GM23338 (cell line): ENCODE results near the gene ZNF282. TPM values are rescaled to one million over a fixed set of nuclear protein-coding genes. Genes with fewer than 3 reads are reported as not detected.

ENCODE experiments used
- ATAC-seq: fragments of 200-7000 bp; cut with Tn5 transposase; 3 replicates; pipeline ENCODE4 v1.9.1; 2020
- DNase-seq: peaks from one replicate; pipeline ENCODE4 v3.0.0-alpha.2; 2015; ENCODE audit warnings: low spot score
- H2AFZ ChIP-seq: fragments of 200-600 bp; sonication (generic); 2 replicates; pipeline ENCODE4 v1.8.0; 2016; ENCODE audit warnings: antibody characterized with exemption, mild to moderate bottlenecking, moderate library complexity
- H3F3A ChIP-seq: fragments of 200-600 bp; sonication (generic); replicated peaks from 2 replicates; pipeline ENCODE4 v1.8.0; 2017; ENCODE audit warnings: antibody characterized with exemption, mixed run types, low read depth
- H3K27ac ChIP-seq: fragments of 200-600 bp; sonication (generic); 2 replicates; pipeline ENCODE4 v1.6.1; 2016; ENCODE audit warnings: low read depth
- H3K27me3 ChIP-seq: fragments of 200-600 bp; sonication (generic); 2 replicates; pipeline ENCODE4 v1.8.0; 2016; ENCODE audit warnings: mild to moderate bottlenecking, mixed run types, moderate library complexity; ENCODE audit not compliant: insufficient read depth
- H3K36me3 ChIP-seq: fragments of 200-600 bp; sonication (generic); 2 replicates; pipeline ENCODE4 v1.8.0; 2016; ENCODE audit warnings: mild to moderate bottlenecking; ENCODE audit not compliant: insufficient read depth
- H3K4me1 ChIP-seq: fragments of 200-600 bp; sonication (generic); 2 replicates; pipeline ENCODE4 v1.8.0; 2016; ENCODE audit warnings: mild to moderate bottlenecking, moderate library complexity; ENCODE audit not compliant: insufficient read depth
- H3K4me2 ChIP-seq: fragments of 200-600 bp; sonication (generic); 2 replicates; pipeline ENCODE4 v1.7.1; 2017; ENCODE audit warnings: mixed run types
- H3K4me3 ChIP-seq: fragments of 200-600 bp; sonication (generic); 2 replicates; pipeline ENCODE4 v1.6.1; 2016; ENCODE audit warnings: mixed run types
- H3K79me2 ChIP-seq: fragments of 200-600 bp; sonication (generic); replicated peaks from 2 replicates; pipeline ENCODE4 v1.8.0; 2017; ENCODE audit warnings: mild to moderate bottlenecking; ENCODE audit not compliant: insufficient read depth
- H3K9me2 ChIP-seq: fragments of 200-600 bp; sonication (generic); 2 replicates; pipeline ENCODE4 v1.8.0; 2017; ENCODE audit not compliant: insufficient read depth
- H4K20me1 ChIP-seq: fragments of 200-600 bp; sonication (generic); replicated peaks from 2 replicates; pipeline ENCODE4 v1.8.0; 2017; ENCODE audit warnings: mild to moderate bottlenecking; ENCODE audit not compliant: insufficient read depth
- H3K27ac Mint-ChIP-seq: 2 replicates; pipeline ENCODE4 v1.8.0; 2020; ENCODE audit warnings: inconsistent platforms, mild to moderate bottlenecking, moderate library complexity, mixed read lengths
- H3K27me3 Mint-ChIP-seq: 3 replicates; pipeline ENCODE4 v1.8.0; 2022; ENCODE audit warnings: low read depth, mild to moderate bottlenecking, moderate library complexity, mixed read lengths, inconsistent platforms; ENCODE audit not compliant: insufficient read depth, poor library complexity
- H3K36me3 Mint-ChIP-seq: 3 replicates; pipeline ENCODE4 v1.8.0; 2021; ENCODE audit warnings: low read depth, mild to moderate bottlenecking, inconsistent platforms, moderate library complexity, mixed read lengths
- H3K4me1 Mint-ChIP-seq: 3 replicates; pipeline ENCODE4 v1.8.0; 2020; ENCODE audit warnings: mild to moderate bottlenecking, inconsistent platforms, mixed read lengths
- H3K4me3 Mint-ChIP-seq: 3 replicates; pipeline ENCODE4 v1.8.0; 2021; ENCODE audit warnings: moderate library complexity, mild to moderate bottlenecking, inconsistent platforms, mixed read lengths
- H3K9me3 Mint-ChIP-seq: 3 replicates; pipeline ENCODE4 v1.8.0; 2020; ENCODE audit warnings: moderate library complexity, mild to moderate bottlenecking, inconsistent platforms, mixed read lengths
- CREB1 ChIP-seq: fragments of 250-450 bp; sonication (Bioruptor Pico); IDR thresholded peaks from 2 replicates; pipeline ENCODE4 v1.5.0; 2020; ENCODE audit warnings: low read depth, mild to moderate bottlenecking, moderate library complexity
- CTCF ChIP-seq, 2 experiments: fragments of 200-600 bp in 1 of 2; sonication (generic) in 1 of 2; conservative IDR thresholded peaks; 2 replicates each; pipeline versions ENCODE4 v1.5.1 to v1.6.1; 2016 to 2017; ENCODE audit warnings: antibody characterized with exemption in 2 of 2, low read depth in 2 of 2, mild to moderate bottlenecking in 2 of 2, moderate library complexity in 1 of 2
- ETS1 ChIP-seq: IDR thresholded peaks from 2 replicates; pipeline ENCODE4 v1.6.1; 2016; ENCODE audit warnings: antibody characterized with exemption
- EZH2 ChIP-seq: fragments of 200-600 bp; sonication (generic); IDR thresholded peaks from one replicate; pipeline ENCODE4 v1.8.0; 2017; ENCODE audit warnings: antibody characterized with exemption, mild to moderate bottlenecking, low read depth; ENCODE audit not compliant: unreplicated experiment
- EZH2phosphoT487 ChIP-seq: fragments of 200-600 bp; sonication (generic); IDR thresholded peaks from one replicate; pipeline ENCODE4 v1.8.1; 2018; ENCODE audit warnings: antibody characterized with exemption; ENCODE audit not compliant: unreplicated experiment
- JUNB ChIP-seq: IDR thresholded peaks from one replicate; pipeline ENCODE4 v1.6.1; 2016; ENCODE audit warnings: antibody characterized with exemption; ENCODE audit not compliant: unreplicated experiment
- NANOG ChIP-seq: IDR thresholded peaks from 2 replicates; pipeline ENCODE4 v1.6.1; 2016; ENCODE audit warnings: antibody characterized with exemption, borderline replicate concordance
- POLR2AphosphoS5 ChIP-seq: IDR thresholded peaks from 2 replicates; pipeline ENCODE4 v1.6.1; 2016; ENCODE audit warnings: antibody characterized with exemption, low read depth
- REST ChIP-seq: IDR thresholded peaks from one replicate; pipeline ENCODE4 v1.6.1; 2018; ENCODE audit warnings: antibody characterized with exemption; ENCODE audit not compliant: unreplicated experiment
- STAT1 ChIP-seq: IDR thresholded peaks from one replicate; pipeline ENCODE4 v1.6.1; 2016; ENCODE audit warnings: antibody characterized with exemption; ENCODE audit not compliant: unreplicated experiment
- ZNF114 ChIP-seq: fragments of 250-450 bp; sonication (Bioruptor Pico); IDR thresholded peaks from 2 replicates; pipeline ENCODE4 v1.5.0; 2020; ENCODE audit warnings: mild to moderate bottlenecking, moderate library complexity
- ZNF331 ChIP-seq: fragments of 250-450 bp; sonication (Bioruptor Pico); IDR thresholded peaks from 2 replicates; pipeline ENCODE4 v1.5.0; 2020; ENCODE audit warnings: low read depth, mild to moderate bottlenecking, moderate library complexity
- ZNF462 ChIP-seq: fragments of 250-450 bp; sonication (Bioruptor Pico); IDR thresholded peaks from 2 replicates; pipeline ENCODE4 v1.5.0; 2020; ENCODE audit warnings: mild to moderate bottlenecking, moderate library complexity
- polyA plus RNA-seq: library from polyadenylated mRNA; unstranded; fragments of >200 nt; fragmentation: Nextera tagmentation; extraction: Ambion mirVana; gene quantifications from 2 replicates; pipeline ENCODE4 v1.2.1, GENCODE V29; 2016
- total RNA-seq: library from RNA; depleted of rRNA; stranded (reverse); fragments of >200 nt; shearing (Covaris generic); gene quantifications from 2 replicates; pipeline ENCODE4 v1.2.3, GENCODE V29; 2014

Gene ZNF282
- total and polyA plus RNA-seq, 2 experiments from 2014 or later, result 7.2 to 36.3 TPM

- Histone ChIP-seq H3K27ac (no peak overlapping the region), H3K4me1 (0 out of 2 replicates have a peak, but pooled peaks cover 7% of the 10 kb centered on the region), H4K20me1 (peaks cover 12% of the 10 kb centered on the region; the same call in 1 of the 2 replicates), H3K27me3 (peaks cover 4% of the 10 kb centered on the region; the same call in 1 of the 2 replicates), H3F3A (peaks cover 3% of the 10 kb centered on the region; the same call in 1 of the 2 replicates), H2AFZ (no peak overlapping the region), H3K4me2 (peak overlapping the region; percentile 97), H3K4me3 (peak overlapping the region; percentile 100), H3K79me2 (peaks cover 55% of the 10 kb centered on the region), H3K36me3 (no peaks in the 10 kb centered on the region), H3K9me2 (no peaks in the 10 kb centered on the region)
- ATAC-seq (no peak), DNase-seq (no peak)
- H3K27ac Mint-ChIP-seq, result no peak overlapping the region
- H3K4me1 Mint-ChIP-seq, result peaks cover 9% of the 10 kb centered on the region
- no peak for TF ChIP-seq EZH2
- TF ChIP-seq REST, result no peak
- no peak for TF ChIP-seq CTCF (conservative IDR thresholded peaks at IDR 0.05; ENCODE audit: low read depth in 2 of 2)
- no peak for TF ChIP-seq EZH2phosphoT487
- no peak for TF ChIP-seq ZNF331 (CRISPR knock-in tag)
- TF ChIP-seq ZNF462 (CRISPR knock-in tag), result no peak
- TF ChIP-seq NANOG, result no peak
- TF ChIP-seq POLR2AphosphoS5, result no peak
- no peak for TF ChIP-seq STAT1
- no peak for TF ChIP-seq ETS1
- TF ChIP-seq CREB1 (CRISPR knock-in tag), result no peak
- no peak for TF ChIP-seq ZNF114 (CRISPR knock-in tag)
- no peak for TF ChIP-seq JUNB
- peak overlapping the region; percentile 98 for H3K4me3 Mint-ChIP-seq
- H3K36me3 Mint-ChIP-seq, result peaks cover 15% of the 10 kb centered on the region
- H3K9me3 Mint-ChIP-seq, result peaks cover 7% of the 10 kb centered on the region; the same call in 2 of the 3 replicates
- peaks cover 3% of the 10 kb centered on the region for H3K27me3 Mint-ChIP-seq
Measured at GRCh38 chr7:149240637-149241036, 45.3 kb downstream of the ZNF282 start.
